ENCODE data around the gene METAP1D.
"Not testable (repeated sequence)": the region's sequence is repeated elsewhere in the genome, so short reads cannot be mapped to it uniquely, and the experiment has no call there.

Gene METAP1D

GRCh38 chr2:172063446-172063845 is 63.7 kb downstream of the METAP1D start:
- no peak overlapping the region for H3K27ac ChIP-seq
- no peak overlapping the region for H3K4me3 ChIP-seq (ENCODE audit: low read depth, low read length)
- in situ Hi-C loops (cut with HindIII; ENCODE audit: low pct_ligation_motif_present, low sequenced_read_pairs): no loop called here
- DNase-seq: no peak
- no peaks in the 10 kb centered on the region for H3K36me3 ChIP-seq (replicated peaks)
- TF ChIP-seq CTCF (IDR thresholded peaks at IDR 0.05; ENCODE audit: low read depth, low read length, missing control alignments): no peak
- H3K27me3 ChIP-seq (replicated peaks): no peaks in the 10 kb centered on the region

- DNase-seq: no peak
- no peak overlapping the region for H3K4me3 ChIP-seq (ENCODE audit: low read depth, low read length)
These were observed 65.4 kb downstream of the METAP1D start for GRCh38 chr2:172065111-172065510.

GRCh38 chr2:172066394-172066886 is 66.7 kb downstream of the METAP1D start:
- DNase-seq: no peak
- TF ChIP-seq CTCF (IDR thresholded peaks at IDR 0.05; ENCODE audit: low read depth, low read length, missing control alignments): no peak
- in situ Hi-C loops (cut with HindIII; ENCODE audit: low pct_ligation_motif_present, low sequenced_read_pairs): no loop called here
- no peaks in the 10 kb centered on the region for H3K36me3 ChIP-seq (replicated peaks)
- H3K4me3 ChIP-seq (ENCODE audit: low read depth, low read length): no peak overlapping the region
- no peaks in the 10 kb centered on the region for H3K27me3 ChIP-seq (replicated peaks)
- H3K27ac ChIP-seq: no peak overlapping the region

More at GRCh38 chr2:172065111-172065510, 65.4 kb downstream of the METAP1D start:
- no peaks in the 10 kb centered on the region for H3K27me3 ChIP-seq (replicated peaks)
- in situ Hi-C loops (cut with HindIII; ENCODE audit: low pct_ligation_motif_present, low sequenced_read_pairs): no loop called here
- H3K27ac ChIP-seq: no peak overlapping the region
- no peak for TF ChIP-seq CTCF (IDR thresholded peaks at IDR 0.05; ENCODE audit: low read depth, low read length, missing control alignments)
- H3K36me3 ChIP-seq (replicated peaks): no peaks in the 10 kb centered on the region

- H3K27ac ChIP-seq; H3K36me3 ChIP-seq (replicated peaks); H3K4me3 ChIP-seq (ENCODE audit: low read depth, low read length); in situ Hi-C loops (cut with HindIII; ENCODE audit: low pct_ligation_motif_present, low sequenced_read_pairs); H3K27me3 ChIP-seq (replicated peaks); DNase-seq: not testable (repeated sequence)
These were observed 68.2 kb downstream of the METAP1D start for GRCh38 chr2:172067905-172068304.

- no peak for DNase-seq
- no peak for TF ChIP-seq CTCF (IDR thresholded peaks at IDR 0.05; ENCODE audit: low read depth, low read length, missing control alignments)
- no peaks in the 10 kb centered on the region for H3K36me3 ChIP-seq (replicated peaks)
- H3K4me3 ChIP-seq (ENCODE audit: low read depth, low read length): no peak overlapping the region
- in situ Hi-C loops (cut with HindIII; ENCODE audit: low pct_ligation_motif_present, low sequenced_read_pairs): no loop called here
- H3K27me3 ChIP-seq (replicated peaks): no peaks in the 10 kb centered on the region
- no peak overlapping the region for H3K27ac ChIP-seq
These were observed 71.2 kb downstream of the METAP1D start for GRCh38 chr2:172070936-172071335.

GRCh38 chr2:172072303-172072702 is 72.5 kb downstream of the METAP1D start:
- Histone ChIP-seq H3K27me3 (replicated peaks) (no peaks in the 10 kb centered on the region), H3K4me3 (ENCODE audit: low read depth, low read length) (no peak overlapping the region), H3K36me3 (replicated peaks) (no peaks in the 10 kb centered on the region), H3K27ac (no peak overlapping the region)
- in situ Hi-C loops (cut with HindIII; ENCODE audit: low pct_ligation_motif_present, low sequenced_read_pairs): no loop called here
- DNase-seq: no peak
- no peak for TF ChIP-seq CTCF (IDR thresholded peaks at IDR 0.05; ENCODE audit: low read depth, low read length, missing control alignments)
